Activated T-cell treated with anti-CD3 and anti-CD28 coated beads, Interleukin-2, amount 50 U/mL, for 24 hours (primary cell): ENCODE measurements around the gene HPSE2.

Experiments used
- DNase-seq: peaks from one replicate; pipeline ENCODE4 v3.0.0-alpha.2; 2020
- H3K27ac Mint-ChIP-seq: 2 replicates; pipeline ENCODE4 v1.8.0; 2020; ENCODE audit warnings: mild to moderate bottlenecking, mixed read lengths
- H3K27me3 Mint-ChIP-seq: 2 replicates; pipeline ENCODE4 v1.8.0; 2020; ENCODE audit warnings: mixed read lengths
- H3K36me3 Mint-ChIP-seq: 2 replicates; pipeline ENCODE4 v1.8.0; 2020; ENCODE audit warnings: low read depth, mixed read lengths
- H3K4me1 Mint-ChIP-seq: 2 replicates; pipeline ENCODE4 v1.8.0; 2020; ENCODE audit warnings: low read depth, mixed read lengths
- H3K4me3 Mint-ChIP-seq: 2 replicates; pipeline ENCODE4 v1.8.0; 2020; ENCODE audit warnings: mild to moderate bottlenecking, moderate library complexity, mixed read lengths
- H3K9me3 Mint-ChIP-seq: 2 replicates; pipeline ENCODE4 v1.8.0; 2020; ENCODE audit warnings: mixed read lengths

The HPSE2 gene

GRCh38 chr10:98713586-98713985 lies 522.1 kb downstream of the HPSE2 start:
- Mint-ChIP-seq H3K9me3 (no peaks in the 10 kb centered on the region), H3K4me3 (no peak overlapping the region), H3K36me3 (no peaks in the 10 kb centered on the region), H3K27ac (no peak overlapping the region), H3K4me1 (no peaks in the 10 kb centered on the region), H3K27me3 (peaks cover 9% of the 10 kb centered on the region)
- no peak for DNase-seq

GRCh38 chr10:98696516-98696915 lies 539.1 kb downstream of the HPSE2 start:
- no peak overlapping the region for H3K27ac Mint-ChIP-seq
- DNase-seq = no peak
- no peak overlapping the region for H3K4me3 Mint-ChIP-seq
- peaks cover 17% of the 10 kb centered on the region for H3K27me3 Mint-ChIP-seq
- H3K4me1 Mint-ChIP-seq = no peaks in the 10 kb centered on the region
- no peaks in the 10 kb centered on the region for H3K36me3 Mint-ChIP-seq
- no peaks in the 10 kb centered on the region for H3K9me3 Mint-ChIP-seq

GRCh38 chr10:98694883-98695282 lies 540.8 kb downstream of the HPSE2 start:
- H3K36me3 Mint-ChIP-seq = no peaks in the 10 kb centered on the region
- DNase-seq = no peak
- peaks cover 19% of the 10 kb centered on the region for H3K27me3 Mint-ChIP-seq
- H3K27ac Mint-ChIP-seq = no peak overlapping the region
- H3K4me3 Mint-ChIP-seq = no peak overlapping the region
- H3K4me1 Mint-ChIP-seq = no peaks in the 10 kb centered on the region
- H3K9me3 Mint-ChIP-seq = no peaks in the 10 kb centered on the region

- no peaks in the 10 kb centered on the region for H3K4me1 Mint-ChIP-seq
- no peak overlapping the region for H3K27ac Mint-ChIP-seq
- H3K36me3 Mint-ChIP-seq = no peaks in the 10 kb centered on the region
- H3K27me3 Mint-ChIP-seq = peaks cover 22% of the 10 kb centered on the region
- DNase-seq = no peak
- H3K4me3 Mint-ChIP-seq = no peak overlapping the region
- H3K9me3 Mint-ChIP-seq = peaks cover 3% of the 10 kb centered on the region
Measured at GRCh38 chr10:98694014-98694413, 541.6 kb downstream of the HPSE2 start.

- peaks cover 14% of the 10 kb centered on the region for H3K27me3 Mint-ChIP-seq
- no peaks in the 10 kb centered on the region for H3K36me3 Mint-ChIP-seq
- peaks cover 14% of the 10 kb centered on the region for H3K9me3 Mint-ChIP-seq
- H3K4me1 Mint-ChIP-seq = no peaks in the 10 kb centered on the region
- no peak overlapping the region for H3K27ac Mint-ChIP-seq
- no peak overlapping the region for H3K4me3 Mint-ChIP-seq
- DNase-seq = no peak
Measured at GRCh38 chr10:98687685-98688084, 548.0 kb downstream of the HPSE2 start.

- H3K9me3 Mint-ChIP-seq = peaks cover 14% of the 10 kb centered on the region
- no peak overlapping the region for H3K4me3 Mint-ChIP-seq
- DNase-seq = no peak
- peaks cover 22% of the 10 kb centered on the region for H3K27me3 Mint-ChIP-seq
- H3K36me3 Mint-ChIP-seq = no peaks in the 10 kb centered on the region
- H3K4me1 Mint-ChIP-seq = no peaks in the 10 kb centered on the region
- H3K27ac Mint-ChIP-seq = no peak overlapping the region
Measured at GRCh38 chr10:98684019-98684899, 551.4 kb downstream of the HPSE2 start.

- Mint-ChIP-seq H3K4me1 (no peaks in the 10 kb centered on the region), H3K36me3 (no peaks in the 10 kb centered on the region), H3K27ac (no peak overlapping the region), H3K27me3 (peaks cover 29% of the 10 kb centered on the region), H3K4me3 (no peak overlapping the region), H3K9me3 (no peaks in the 10 kb centered on the region)
- no peak for DNase-seq
Measured at GRCh38 chr10:98676895-98677294, 558.8 kb downstream of the HPSE2 start.

- H3K27me3 Mint-ChIP-seq = peaks cover 28% of the 10 kb centered on the region
- H3K27ac Mint-ChIP-seq = no peak overlapping the region
- no peaks in the 10 kb centered on the region for H3K36me3 Mint-ChIP-seq
- DNase-seq = no peak
- no peaks in the 10 kb centered on the region for H3K4me1 Mint-ChIP-seq
- H3K4me3 Mint-ChIP-seq = no peak overlapping the region
- H3K9me3 Mint-ChIP-seq = no peaks in the 10 kb centered on the region
Measured at GRCh38 chr10:98675902-98676301, 559.8 kb downstream of the HPSE2 start.

GRCh38 chr10:98673171-98673782 lies 562.4 kb downstream of the HPSE2 start:
- Mint-ChIP-seq H3K27ac (no peak overlapping the region), H3K36me3 (no peaks in the 10 kb centered on the region), H3K4me1 (no peaks in the 10 kb centered on the region), H3K9me3 (no peaks in the 10 kb centered on the region), H3K27me3 (peaks cover 17% of the 10 kb centered on the region), H3K4me3 (no peak overlapping the region)
- DNase-seq = no peak

- no peaks in the 10 kb centered on the region for H3K9me3 Mint-ChIP-seq
- H3K4me1 Mint-ChIP-seq = no peaks in the 10 kb centered on the region
- no peaks in the 10 kb centered on the region for H3K36me3 Mint-ChIP-seq
- DNase-seq = no peak
- peaks cover 30% of the 10 kb centered on the region for H3K27me3 Mint-ChIP-seq
- H3K27ac Mint-ChIP-seq = no peak overlapping the region
- no peak overlapping the region for H3K4me3 Mint-ChIP-seq
Measured at GRCh38 chr10:98667081-98667480, 568.6 kb downstream of the HPSE2 start.

GRCh38 chr10:98666276-98666675 lies 569.4 kb downstream of the HPSE2 start:
- H3K36me3 Mint-ChIP-seq = no peaks in the 10 kb centered on the region
- no peak for DNase-seq
- H3K4me3 Mint-ChIP-seq = no peak overlapping the region
- peaks cover 32% of the 10 kb centered on the region for H3K27me3 Mint-ChIP-seq
- H3K27ac Mint-ChIP-seq = no peak overlapping the region
- H3K4me1 Mint-ChIP-seq = no peaks in the 10 kb centered on the region
- no peaks in the 10 kb centered on the region for H3K9me3 Mint-ChIP-seq

GRCh38 chr10:98664329-98665042 lies 571.2 kb downstream of the HPSE2 start:
- H3K4me1 Mint-ChIP-seq = no peaks in the 10 kb centered on the region
- H3K4me3 Mint-ChIP-seq = no peak overlapping the region
- peak; percentile 40 for DNase-seq
- H3K36me3 Mint-ChIP-seq = no peaks in the 10 kb centered on the region
- no peaks in the 10 kb centered on the region for H3K9me3 Mint-ChIP-seq
- peaks cover 32% of the 10 kb centered on the region for H3K27me3 Mint-ChIP-seq
- no peak overlapping the region for H3K27ac Mint-ChIP-seq

GRCh38 chr10:98659951-98660350 lies 575.7 kb downstream of the HPSE2 start:
- H3K36me3 Mint-ChIP-seq = no peaks in the 10 kb centered on the region
- no peaks in the 10 kb centered on the region for H3K4me1 Mint-ChIP-seq
- H3K27me3 Mint-ChIP-seq = peaks cover 20% of the 10 kb centered on the region
- H3K27ac Mint-ChIP-seq = no peak overlapping the region
- DNase-seq = no peak
- no peak overlapping the region for H3K4me3 Mint-ChIP-seq
- H3K9me3 Mint-ChIP-seq = no peaks in the 10 kb centered on the region

GRCh38 chr10:98655492-98655891 lies 580.2 kb downstream of the HPSE2 start:
- Mint-ChIP-seq H3K4me3 (no peak overlapping the region), H3K4me1 (no peaks in the 10 kb centered on the region), H3K36me3 (no peaks in the 10 kb centered on the region), H3K27ac (no peak overlapping the region), H3K9me3 (no peaks in the 10 kb centered on the region), H3K27me3 (peaks cover 21% of the 10 kb centered on the region)
- no peak for DNase-seq

GRCh38 chr10:98649170-98649569 lies 586.5 kb downstream of the HPSE2 start:
- DNase-seq = no peak
- no peaks in the 10 kb centered on the region for H3K4me1 Mint-ChIP-seq
- H3K36me3 Mint-ChIP-seq = no peaks in the 10 kb centered on the region
- no peak overlapping the region for H3K4me3 Mint-ChIP-seq
- H3K27me3 Mint-ChIP-seq = peaks cover 47% of the 10 kb centered on the region
- no peak overlapping the region for H3K27ac Mint-ChIP-seq
- H3K9me3 Mint-ChIP-seq = no peaks in the 10 kb centered on the region
